HG02870 (cell line): ENCODE measurements around the gene DCXR.

Experiments
- ATAC-seq: cut with Tn5 transposase; IDR thresholded peaks from one replicate; pipeline ENCODE4 v1.9.1; 2021; ENCODE audit warnings: mild to moderate bottlenecking, moderate library complexity; ENCODE audit not compliant: unreplicated experiment

Gene DCXR

DNA sequence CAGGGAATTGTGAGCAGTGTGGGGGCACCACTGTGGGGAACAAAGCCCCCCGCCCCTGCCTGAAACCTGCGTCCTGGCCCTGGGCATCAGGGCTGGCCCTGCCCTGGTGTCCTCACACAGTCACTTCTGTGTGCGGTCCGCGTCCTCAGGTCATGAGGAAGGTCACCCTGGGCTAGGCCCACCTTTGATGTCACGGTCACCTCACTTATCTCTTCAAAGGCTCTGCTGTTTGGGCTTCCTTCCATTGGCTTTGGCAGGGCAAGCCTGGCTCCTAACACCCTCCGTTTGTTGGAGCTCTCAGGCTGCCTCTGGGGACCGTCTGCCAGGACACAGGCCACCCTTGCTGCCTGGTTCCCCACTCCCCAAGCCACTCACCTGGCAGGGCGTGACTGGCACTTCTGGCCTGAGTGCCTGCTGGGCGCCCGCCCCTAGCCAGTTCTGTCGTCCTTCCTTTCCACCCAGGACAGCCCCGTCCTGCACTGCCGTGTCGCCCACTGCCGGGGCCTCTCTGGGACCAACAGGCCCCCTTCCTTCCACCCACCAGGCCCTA, 23.6 kb downstream of the DCXR start:
- no peak for ATAC-seq

DNA sequence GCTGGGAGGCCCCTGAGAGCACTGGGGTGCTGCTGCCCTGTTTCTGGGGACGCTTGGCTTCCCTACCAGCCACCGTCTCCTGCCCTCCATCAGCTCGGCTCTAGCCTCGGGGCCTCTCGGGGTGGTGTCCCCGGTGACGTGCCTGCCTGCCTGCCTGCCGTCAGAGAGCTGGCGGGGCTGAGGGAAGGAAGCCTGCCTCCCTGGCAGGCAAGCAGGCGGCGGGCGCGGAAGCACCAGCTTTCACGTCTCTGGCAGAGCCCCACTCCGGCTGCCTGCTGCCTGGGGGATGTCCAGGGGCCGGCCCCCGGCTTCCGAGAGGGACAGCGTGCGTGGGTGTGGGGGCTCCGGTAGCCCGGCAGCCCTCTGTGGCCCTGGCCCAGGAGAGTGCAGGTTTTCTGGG, 24.2 kb downstream of the DCXR start:
- no peak for ATAC-seq

DNA sequence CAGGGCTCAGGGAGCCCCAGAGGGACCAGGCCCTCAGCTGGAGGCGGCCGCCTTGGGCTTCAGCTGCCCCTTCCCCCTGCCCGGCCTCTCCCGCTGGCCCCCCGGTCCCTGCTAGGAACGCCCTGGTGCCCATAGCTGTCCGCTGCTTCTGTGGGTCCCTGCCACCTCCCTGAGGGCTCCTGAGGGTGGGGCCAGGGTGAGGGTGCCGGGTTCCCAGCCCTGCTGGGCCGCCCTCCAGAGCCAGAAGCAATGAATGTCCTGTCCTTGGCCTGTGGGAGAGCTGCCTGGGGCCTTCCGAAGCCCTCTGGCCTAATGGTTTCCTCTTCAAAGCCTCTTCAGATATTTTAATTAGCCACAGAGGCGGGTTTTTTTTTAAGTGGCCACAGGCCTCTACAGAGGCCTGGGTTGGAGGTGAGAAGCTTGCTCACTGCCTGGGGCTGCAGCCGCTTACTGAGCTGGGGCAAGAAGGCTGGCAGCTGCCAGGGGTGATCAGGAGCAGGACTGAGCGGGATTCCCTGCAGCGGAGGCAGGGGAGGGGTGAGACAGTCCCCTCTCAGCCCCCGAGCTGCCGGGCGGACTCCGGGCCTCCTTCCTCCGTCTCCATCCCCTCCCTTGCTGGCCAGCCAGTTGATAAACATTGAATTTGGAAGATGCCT, 24.7 kb downstream of the DCXR start:
- no peak for ATAC-seq

DNA sequence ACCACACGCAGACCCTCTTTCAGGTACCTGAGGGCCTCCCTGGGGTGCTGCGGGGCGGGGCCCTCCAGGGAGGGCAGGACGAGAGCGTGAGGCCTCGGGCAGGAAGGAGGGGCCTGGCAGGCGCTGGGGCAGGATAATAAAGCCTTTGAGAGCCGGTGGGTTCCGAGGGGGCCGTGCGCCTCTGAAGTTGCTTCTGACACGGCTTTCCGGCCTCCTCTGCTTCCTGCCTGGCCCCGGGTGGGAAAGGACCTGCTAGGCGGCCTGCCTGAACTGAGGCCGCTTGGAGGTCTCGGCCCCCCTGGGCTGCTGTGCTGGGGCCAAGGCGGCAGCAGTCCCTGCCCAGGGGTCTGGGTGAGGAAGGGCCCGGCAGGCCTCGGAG, 25.2 kb downstream of the DCXR start:
- no peak for ATAC-seq

DNA sequence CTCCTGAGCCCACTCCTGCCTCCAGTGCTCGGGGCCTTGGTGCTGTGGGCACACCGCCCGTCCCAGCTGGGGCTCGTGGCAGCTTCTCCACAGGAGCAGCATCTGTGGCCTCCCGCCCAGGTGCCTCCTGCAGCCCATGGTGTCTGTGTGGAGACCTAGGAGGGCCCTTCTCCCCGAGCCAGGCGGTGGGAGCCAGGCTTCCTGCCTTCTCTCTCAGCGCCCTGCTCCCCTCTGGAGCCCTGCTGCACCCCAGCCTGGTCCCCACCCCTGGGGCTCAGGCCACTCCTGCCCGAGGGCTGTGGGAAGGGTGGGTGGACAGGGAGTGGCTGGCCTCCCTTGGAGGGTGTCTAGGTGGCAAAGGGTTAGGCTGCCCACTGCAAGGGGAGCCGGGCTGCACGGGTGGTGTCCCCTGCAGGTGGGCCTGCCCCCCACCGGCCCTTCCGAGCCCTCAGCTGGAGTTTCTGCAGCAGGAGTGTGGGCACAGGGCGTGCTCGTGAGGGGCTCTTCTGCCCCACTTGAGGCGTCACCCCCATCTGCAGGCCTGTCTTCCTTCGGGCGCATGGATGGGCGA, 25.8 kb downstream of the DCXR start:
- no peak for ATAC-seq

DNA sequence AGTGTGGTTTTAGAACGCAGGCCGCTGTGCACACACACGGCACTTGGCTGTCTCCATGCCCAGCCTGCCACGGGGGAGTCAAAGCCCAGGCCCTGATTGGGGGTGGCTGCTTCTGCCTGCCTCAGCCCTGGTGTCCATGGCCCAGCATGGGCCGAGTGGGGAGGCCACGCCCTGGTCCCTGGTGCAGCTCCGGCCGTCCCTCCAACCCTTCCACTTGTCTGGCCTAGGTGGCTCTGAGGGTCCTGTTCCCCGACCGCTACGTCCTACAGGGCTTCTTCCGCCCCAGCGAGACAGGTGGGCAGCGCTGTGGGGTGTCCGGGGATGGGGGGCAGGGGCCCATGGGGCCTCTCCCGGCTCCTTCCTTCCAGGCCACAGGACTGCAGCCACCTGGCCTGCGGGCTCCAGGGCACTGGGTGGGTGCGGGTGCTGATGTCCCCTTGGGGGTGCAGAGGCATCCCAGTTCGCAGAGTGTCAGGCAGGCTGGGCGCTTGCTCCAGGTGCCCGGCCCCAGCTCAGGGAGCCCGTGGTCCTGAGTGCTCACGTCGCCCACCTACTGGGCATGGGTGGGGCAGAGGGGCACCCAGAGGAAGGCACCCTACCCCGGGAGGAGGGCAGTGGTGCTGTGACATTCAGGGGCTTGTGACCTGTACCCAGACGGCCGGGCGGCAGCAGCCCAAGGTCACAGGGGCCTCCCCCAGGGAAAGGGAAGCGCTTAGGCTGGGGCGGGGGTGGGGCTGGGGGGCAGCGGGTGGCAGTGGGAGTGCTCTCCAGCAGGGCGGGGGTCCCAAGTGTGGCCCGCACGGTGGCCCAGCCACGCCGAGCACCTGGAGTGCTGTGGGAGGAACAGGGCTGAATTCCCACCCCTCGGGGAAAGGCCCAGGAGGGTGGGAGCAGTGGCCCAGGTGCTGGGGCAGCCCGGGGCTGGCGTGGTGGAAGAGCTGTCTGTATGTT, 26.6 kb downstream of the DCXR start:
- no peak for ATAC-seq

DNA sequence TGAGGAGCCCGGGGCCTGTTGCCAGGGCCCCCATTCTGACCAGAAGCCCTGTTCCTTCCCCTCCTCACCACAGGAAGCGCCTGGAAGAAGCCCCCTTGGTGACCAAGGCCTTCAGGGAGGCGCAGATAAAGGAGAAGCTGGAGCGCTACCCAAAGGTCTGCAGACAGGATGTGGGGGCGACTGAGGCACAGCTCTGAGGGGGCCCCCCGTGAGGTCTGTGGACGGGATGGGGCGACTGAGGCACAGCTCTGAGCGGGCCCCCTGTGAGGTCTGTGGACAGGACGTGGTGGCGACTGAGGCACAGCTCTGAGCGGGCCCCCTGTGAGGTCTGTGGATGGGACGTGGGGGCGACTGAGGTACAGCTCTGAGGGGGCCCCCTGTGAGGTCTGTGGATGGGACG, 28.1 kb downstream of the DCXR start:
- no peak for ATAC-seq

DNA sequence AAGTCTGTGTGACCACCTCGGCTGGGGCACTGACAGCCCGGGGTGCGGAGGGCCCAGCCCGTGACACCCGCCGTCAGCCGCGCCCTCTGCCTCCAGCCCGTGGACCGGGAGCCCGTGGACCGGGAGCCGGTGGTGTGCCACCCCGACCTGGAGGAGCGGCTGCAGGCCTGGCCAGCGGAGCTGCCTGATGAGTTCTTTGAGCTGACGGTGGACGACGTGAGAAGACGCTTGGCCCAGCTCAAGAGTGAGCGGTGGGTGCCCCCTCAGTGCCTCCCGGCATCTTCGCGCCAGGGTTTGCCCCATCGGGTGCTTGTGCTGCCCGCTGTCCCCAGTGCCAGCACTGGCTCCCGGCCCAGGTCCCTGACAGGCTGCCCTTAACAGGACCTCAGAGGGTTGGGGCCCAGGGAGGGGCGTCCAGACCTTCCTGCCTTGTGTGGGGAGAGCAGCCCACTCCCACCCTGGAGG, 28.5 kb downstream of the DCXR start:
- no peak for ATAC-seq

DNA sequence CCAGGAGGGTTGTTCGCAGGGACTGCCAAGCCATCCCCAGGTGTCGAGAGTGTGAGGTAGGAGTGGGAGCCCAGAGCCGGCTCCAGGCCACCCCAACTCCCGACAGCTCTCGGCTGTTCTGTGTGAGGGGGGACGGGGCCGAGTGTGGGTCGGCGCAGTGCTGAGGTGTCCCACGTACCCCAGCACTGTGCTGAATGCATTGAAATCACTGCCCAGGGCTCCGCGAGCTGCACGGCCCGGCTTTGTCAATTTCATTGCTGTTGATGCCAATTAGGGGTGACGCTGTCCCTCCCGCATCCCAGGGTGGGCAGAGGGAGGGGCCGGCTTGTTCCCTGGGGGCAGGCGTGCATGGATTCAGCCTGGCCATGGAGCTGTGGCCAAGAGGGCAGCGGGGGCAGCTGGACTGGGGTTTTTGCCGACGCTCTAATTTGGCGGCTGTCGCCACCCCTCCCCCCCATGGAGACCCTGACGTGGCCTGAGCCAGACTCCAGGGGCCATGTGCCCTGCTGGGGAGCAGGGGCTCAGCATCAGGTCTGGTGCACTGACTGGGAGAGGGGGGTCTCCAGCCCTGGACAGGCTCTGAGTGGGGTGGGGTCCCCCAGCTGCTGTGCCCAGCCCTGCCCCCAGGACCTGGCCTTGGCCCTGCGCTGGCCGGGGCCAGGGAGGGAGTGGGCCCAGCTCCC, 29.1 kb downstream of the DCXR start:
- ATAC-seq: no peak

DNA sequence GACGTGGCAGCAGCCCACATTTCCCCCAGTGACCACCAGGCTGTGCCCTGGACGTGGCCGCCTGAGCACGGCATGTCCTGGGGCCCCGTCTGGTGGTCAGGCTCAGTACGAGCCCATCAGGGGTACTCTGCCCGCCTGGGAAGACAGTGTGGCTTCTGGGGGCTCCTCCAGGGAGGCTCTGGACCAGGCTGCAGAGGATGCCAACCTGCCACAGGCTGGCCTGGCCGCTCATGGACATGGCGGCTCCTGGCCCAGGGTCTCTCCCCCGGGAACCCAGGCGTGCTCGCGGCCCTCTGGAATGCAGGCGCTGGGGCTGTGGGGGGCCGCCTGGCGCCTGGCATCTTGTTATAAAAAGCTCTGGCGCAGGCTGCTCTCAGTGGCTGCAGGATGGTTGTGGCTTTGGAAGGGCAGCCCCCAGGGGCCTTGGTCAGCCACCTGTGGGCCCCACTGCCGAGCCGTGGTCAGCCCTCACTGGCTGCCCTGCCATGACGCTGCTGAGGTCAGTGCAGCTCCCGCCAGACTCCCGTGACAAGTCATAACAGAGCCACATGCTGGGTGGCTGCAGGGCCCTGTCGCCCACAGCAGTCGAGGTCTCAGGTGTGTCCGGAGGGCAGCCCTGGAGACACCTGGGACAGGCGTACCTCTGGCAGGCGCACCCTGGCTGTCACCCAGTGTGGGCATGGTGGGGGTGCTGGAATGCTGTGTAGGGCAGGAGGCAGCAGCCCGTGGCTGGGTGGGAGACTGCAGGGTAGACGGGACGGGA, 29.8 kb downstream of the DCXR start:
- no peak for ATAC-seq

DNA sequence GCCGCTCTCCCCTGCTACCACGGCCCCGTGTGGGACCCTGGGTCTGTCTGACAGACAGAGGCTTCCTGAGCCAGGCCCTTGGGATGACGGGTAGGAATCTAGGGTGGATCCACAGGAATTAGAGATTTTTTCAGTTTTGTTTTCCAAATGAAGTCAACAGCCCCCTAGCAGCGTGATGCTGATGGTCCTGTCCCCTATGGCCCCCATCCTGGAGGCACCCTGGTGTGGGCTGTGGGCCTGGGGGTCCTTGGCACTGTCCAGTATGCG, 30.3 kb downstream of the DCXR start:
- no peak for ATAC-seq

DNA sequence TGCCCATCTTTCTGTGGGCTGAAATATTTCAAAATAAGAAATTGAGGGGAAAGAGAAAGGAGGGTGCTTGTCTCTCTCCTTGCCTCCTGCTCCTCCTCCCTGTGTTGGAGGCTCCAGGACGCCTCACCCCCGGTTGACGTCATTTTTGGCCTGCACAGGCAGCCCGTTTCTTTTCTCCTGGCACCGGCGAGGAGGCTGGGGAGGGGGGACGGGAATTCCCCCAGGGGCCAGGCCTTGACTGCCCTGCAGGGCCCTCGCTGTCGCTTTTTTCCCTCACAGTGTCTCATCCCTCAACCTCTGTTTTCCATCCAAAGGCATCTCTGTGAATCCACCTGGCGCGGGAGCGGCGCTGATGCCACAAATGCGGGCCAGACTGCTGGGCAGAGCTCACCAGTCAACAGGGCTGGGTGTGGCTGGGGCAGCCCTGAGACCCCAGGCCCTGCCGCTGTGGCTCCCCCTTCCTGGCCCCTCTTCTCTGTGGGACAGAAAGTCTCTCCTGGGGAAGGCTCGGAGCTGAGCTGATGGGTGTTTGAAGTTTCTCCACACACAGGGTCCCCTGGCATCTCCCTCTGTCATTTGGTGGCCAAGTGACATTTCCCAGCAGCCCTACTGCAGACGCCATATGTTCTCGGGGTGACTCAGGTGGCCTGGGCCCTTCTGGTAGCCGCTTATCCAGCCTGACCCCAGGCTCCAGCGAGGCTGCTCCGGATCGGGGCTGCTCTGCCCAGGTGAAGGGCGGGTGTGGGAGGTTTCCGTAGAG, 30.8 kb downstream of the DCXR start:
- no peak for ATAC-seq

DNA sequence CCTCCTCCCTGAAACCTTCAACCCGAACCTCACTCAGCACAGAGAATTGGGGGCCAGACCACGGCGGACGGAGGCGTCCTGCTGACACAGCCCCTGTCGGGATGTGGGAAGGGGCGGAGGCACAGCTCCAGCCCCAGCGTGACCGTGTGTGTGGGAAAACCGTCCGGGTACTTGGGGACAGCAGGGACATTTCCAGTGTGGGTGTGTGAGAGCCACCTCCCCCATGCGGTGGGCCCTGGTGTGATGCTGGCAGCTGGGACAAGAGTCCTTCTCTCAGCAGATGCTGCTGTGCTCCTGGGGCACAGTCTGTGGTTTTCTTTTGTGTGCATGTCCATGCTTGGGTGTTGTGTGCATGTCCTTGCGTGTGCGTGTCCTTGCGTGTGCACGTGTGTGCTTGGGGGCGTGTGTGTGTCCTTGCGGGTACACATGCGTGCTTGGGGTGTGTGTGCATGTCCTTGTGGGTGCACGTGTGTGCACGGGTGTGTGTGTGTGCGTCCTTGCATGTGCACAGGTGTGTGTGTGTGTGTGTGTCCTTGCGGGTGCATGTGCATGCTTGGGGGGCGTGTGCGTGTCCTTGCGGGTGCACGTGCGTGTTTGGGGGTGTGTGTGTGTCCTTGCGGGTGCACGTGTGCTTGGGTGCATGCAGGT, 31.7 kb downstream of the DCXR start:
- ATAC-seq: no peak

DNA sequence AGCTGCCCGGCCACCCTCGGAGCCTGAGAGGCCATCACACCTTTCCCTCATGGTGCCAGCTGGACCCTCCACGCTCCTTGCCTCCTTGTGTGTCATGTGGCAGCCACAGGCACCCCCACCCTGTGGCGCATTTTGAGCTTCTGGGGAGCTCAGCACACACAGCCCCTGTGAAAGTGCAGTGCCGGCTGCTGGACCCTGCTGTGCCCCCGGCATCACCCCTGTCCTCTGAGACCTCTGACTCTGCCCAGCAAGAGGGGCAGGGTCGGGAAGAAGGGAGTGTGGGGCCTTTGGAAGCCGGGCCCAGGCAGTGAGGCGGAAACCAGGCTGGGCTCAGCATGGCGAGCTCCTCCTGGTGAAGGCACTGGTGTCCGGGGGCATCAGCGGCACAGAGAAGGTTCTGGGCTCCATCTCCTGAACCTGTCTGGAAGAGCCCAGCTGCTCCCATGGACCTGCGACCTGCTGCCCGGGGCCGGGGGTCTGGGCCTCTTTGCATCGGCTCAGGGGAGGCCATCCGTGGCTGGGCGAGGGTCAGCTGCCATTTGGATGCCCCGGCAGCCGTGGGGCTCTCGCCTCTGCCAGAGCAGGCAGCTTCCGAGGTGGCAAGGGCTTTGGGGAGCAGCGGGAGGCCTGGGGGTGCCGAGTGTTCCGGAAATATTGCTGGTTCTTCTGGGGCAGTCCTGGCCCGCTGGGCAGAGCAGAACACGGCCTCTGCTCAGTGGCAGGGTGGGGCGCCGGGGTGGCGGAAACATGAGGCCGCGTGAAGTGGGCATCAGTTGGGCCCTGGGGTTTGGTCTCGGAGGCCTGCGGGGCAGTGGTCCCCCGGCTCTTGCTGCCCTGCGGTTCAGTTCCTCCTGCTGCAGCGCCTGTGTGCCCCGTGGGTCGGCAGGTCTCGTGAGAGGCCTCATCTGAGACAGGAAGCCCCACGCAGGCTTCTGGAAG, 32.7 kb downstream of the DCXR start:
- ATAC-seq: no peak

DNA sequence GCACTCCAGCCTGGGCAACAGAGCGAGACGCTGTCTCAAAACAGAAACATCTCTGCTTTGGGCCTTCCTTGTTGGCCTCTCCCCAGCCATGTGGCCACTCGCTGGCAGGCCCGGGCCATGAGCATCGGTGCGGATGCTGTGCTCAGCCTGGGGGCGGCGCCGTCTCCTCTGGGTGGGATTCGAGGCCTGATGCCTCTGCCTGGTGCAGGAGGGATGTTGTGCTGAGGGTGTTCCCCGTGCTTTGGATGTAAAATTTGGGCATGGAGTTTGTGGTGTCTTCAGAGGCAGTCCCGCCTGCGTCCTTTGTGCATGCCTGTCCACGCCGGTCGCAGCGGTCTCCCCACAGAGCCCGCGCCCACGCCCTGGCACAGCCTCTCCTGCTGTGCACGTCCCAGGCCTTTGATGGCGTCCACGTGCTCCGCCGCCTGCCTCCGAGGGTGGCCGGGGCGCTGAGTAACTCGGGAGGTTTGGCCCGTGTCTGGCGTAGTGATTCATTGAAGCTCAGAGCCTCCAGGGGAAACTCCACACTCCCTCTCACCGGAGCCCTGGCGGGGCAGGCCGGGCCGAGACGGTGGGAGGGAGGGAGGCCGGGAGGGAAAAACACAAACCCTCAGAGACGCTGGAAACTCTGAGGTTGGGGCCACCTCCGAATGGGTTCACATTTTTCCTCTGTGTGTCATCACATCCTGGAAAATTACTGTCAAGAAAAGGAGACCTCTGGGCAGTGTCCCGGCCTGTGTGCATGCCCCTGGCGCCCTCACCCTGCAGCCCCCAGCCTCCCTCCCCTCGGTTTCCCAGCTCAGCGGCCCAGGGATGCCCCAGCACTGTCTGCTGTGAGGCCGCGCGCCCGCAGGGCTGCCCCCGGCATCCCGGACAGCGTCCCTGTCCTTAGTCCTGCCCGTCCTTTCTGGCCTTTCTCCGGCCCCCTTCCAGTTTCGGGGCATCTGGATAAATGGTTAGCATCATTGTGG, 33.8 kb downstream of the DCXR start:
- ATAC-seq: no peak

DNA sequence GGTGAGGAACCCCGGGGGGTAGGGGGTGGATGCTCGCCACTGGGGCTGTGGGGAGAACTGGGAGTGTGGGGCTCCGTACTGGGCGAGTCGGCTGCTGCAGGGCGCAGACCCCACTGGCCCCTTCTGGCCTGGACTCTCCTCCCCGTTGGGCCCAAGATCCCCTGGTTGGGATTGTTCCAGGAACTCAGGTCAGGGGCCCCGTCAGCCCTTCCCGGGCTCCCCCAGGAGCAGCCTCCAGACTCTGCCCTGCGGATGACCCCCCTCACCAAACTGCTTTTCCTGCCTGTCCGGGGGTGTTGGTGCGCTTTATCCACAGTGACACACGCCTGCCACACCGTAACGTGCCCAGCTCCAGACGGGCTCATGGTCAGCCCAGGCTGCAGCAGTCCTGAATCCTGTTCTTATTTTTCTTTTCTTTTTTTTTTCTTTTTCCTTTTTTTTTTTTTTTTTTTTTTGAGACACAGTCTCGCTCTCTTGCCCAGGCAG, 35.9 kb downstream of the DCXR start:
- no peak for ATAC-seq
